Lung (tissue), 12 donors: ENCODE data around the gene BMPER. TPM values are rescaled to one million over a fixed set of nuclear protein-coding genes. Genes with fewer than 3 reads are reported as not detected.

Experiments used
- ATAC-seq: fragments of 200-7000 bp; cut with Tn5 transposase; one replicate; pipeline ENCODE4 v1.9.1; 2020; ENCODE audit warnings: moderate number of reproducible peaks; ENCODE audit not compliant: insufficient read depth, low FRiP score
- DNase-seq, 3 donors: peaks; one replicate each; pipeline ENCODE4 v3.0.0-alpha.2; 2013 to 2017
- H3K27ac ChIP-seq, 2 donors: one replicate each; pipeline ENCODE4 v1.5.1; 2013; ENCODE audit warnings: mild to moderate bottlenecking in 2 of 2, moderate library complexity in 2 of 2, control low read depth in 1 of 2, inconsistent platforms in 1 of 2, low read depth in 1 of 2, low read length in 1 of 2
- H3K27me3 ChIP-seq, 3 donors: one replicate each; pipeline ENCODE4 v1.5.1; 2013; ENCODE audit warnings: low read length in 2 of 3; ENCODE audit not compliant: control insufficient read depth in 3 of 3, insufficient read depth in 3 of 3
- H3K36me3 ChIP-seq, 4 donors: one replicate each; pipeline ENCODE4 v1.5.1; 2013; ENCODE audit warnings: low read length in 4 of 4, mild to moderate bottlenecking in 1 of 4, moderate library complexity in 1 of 4; ENCODE audit not compliant: control insufficient read depth in 4 of 4, insufficient read depth in 4 of 4
- H3K4me1 ChIP-seq, 5 donors: one replicate each; pipeline ENCODE4 v1.5.1; 2013; ENCODE audit warnings: low read length in 5 of 5, mild to moderate bottlenecking in 2 of 5, moderate library complexity in 1 of 5; ENCODE audit not compliant: control insufficient read depth in 5 of 5, insufficient read depth in 5 of 5
- H3K4me3 ChIP-seq: one replicate; pipeline ENCODE4 v1.5.1; 2013; ENCODE audit warnings: mild to moderate bottlenecking, control low read depth, moderate library complexity
- H3K9ac ChIP-seq, 2 donors: one replicate each; pipeline ENCODE4 v1.5.1; 2013; ENCODE audit warnings: low read length in 2 of 2, control low read depth in 1 of 2; ENCODE audit not compliant: insufficient read depth in 1 of 2
- H3K9me3 ChIP-seq, 4 donors: one replicate each; pipeline ENCODE4 v1.5.1; 2013; ENCODE audit warnings: low read length in 3 of 4, mild to moderate bottlenecking in 1 of 4, moderate library complexity in 1 of 4; ENCODE audit not compliant: control insufficient read depth in 4 of 4, insufficient read depth in 3 of 4
- WGBS, 2 donors: extraction: QIAGEN DNeasy Blood & Tissue Kit; methylation state at CpG; one replicate each; pipeline ENCODE4 v1.1.7; 2013; 5-methylcytosine and 5-hydroxymethylcytosine counted together
- polyA plus RNA-seq, 2 donors: library from polyadenylated mRNA; stranded (reverse); fragments of 200-250 nt; gene quantifications; one replicate each; pipeline ENCODE4 v1.2.1, GENCODE V29; 2013
- total RNA-seq, 2 donors: library from RNA; depleted of rRNA in 1 of 2; stranded (reverse); fragments of >200 nt in 1 of 2; gene quantifications; one replicate each; pipeline ENCODE4 v1.2.1, GENCODE V29; 2014 to 2021
- TF ChIP-seq, protein P1 (sequence below): IDR thresholded peaks from 2 replicates; pipeline ENCODE4 v1.5.1; 2012; ENCODE audit warnings: mild to moderate bottlenecking; ENCODE audit errors: control extremely low read depth, extremely low read depth
- donor health status: control.
- donor health status: control.
- donor health status: Bipolar disorder and iron deficiency.
- donor health status: healthy.
- donor health status: DM: yes; HTN: yes; CAD: no.

The BMPER gene
- total and polyA plus RNA-seq, 4 donors, result 3.7 to 51.0 (median 9.0) TPM

DNA sequence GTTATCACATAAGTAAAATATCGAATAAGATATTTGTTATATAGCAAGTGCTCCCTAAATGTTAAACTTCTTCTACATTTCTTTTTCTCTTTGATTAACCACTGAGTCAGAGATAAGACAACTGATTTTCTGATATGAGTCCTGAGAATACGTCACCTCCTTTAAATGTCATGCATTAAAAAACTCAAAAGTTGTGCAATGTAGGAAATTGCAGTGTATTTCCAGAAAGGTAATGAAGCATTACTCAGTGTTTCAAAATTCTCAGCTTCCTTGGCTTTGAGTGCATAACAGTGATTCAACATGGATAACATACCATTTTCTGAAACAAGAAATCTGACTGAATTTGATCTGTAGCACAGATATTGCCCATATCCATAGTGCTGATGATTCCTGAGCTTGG is 155.8 kb downstream of the BMPER start:
- Histone ChIP-seq H3K4me1 (peaks cover 0 to 41% (median 9%) of the 10 kb centered on the region in 5 donors), H3K27me3 (no peaks in the 10 kb centered on the region), H3K36me3 (peaks cover 0 to 28% (median 5%) of the 10 kb centered on the region in 4 donors), H3K27ac (no peak overlapping the region), H3K9ac (no peak overlapping the region), H3K4me3 (no peak overlapping the region), H3K9me3 (no peaks in the 10 kb centered on the region)
- WGBS, 2 donors, result 59 to 77% methylated on average over 2 of the region's 2 CpGs
- DNase-seq, result no peak
- TF ChIP-seq, protein P1, sequence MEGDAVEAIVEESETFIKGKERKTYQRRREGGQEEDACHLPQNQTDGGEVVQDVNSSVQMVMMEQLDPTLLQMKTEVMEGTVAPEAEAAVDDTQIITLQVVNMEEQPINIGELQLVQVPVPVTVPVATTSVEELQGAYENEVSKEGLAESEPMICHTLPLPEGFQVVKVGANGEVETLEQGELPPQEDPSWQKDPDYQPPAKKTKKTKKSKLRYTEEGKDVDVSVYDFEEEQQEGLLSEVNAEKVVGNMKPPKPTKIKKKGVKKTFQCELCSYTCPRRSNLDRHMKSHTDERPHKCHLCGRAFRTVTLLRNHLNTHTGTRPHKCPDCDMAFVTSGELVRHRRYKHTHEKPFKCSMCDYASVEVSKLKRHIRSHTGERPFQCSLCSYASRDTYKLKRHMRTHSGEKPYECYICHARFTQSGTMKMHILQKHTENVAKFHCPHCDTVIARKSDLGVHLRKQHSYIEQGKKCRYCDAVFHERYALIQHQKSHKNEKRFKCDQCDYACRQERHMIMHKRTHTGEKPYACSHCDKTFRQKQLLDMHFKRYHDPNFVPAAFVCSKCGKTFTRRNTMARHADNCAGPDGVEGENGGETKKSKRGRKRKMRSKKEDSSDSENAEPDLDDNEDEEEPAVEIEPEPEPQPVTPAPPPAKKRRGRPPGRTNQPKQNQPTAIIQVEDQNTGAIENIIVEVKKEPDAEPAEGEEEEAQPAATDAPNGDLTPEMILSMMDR, result no peak
- ATAC-seq, result peak; percentile 17

DNA sequence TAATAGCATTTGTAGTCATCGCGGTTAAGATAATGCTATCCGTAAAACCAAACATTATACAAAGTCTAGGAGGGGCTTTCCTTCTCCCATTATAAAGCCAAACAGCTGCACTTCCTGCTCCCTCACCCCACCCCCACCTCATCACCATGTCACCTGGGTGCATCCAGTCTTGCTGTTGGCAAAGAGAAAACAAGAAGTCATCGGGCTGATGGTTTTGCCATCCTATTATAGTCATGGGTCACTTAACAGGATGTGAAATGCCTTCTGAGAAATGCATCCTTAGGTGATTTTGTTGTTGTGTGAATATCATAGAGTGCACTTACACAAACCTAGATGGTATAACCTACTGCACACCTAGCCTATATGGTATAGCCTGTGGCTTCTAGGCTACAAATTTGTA is 157.0 kb downstream of the BMPER start:
- H3K27ac ChIP-seq, result no peak overlapping the region
- H3K36me3 ChIP-seq, result peaks cover 0 to 22% (median 5%) of the 10 kb centered on the region in 4 donors
- ATAC-seq (no peak), DNase-seq (no peak)
- H3K27me3 ChIP-seq, result no peaks in the 10 kb centered on the region
- H3K9ac ChIP-seq, result no peak overlapping the region
- TF ChIP-seq, protein P1, result no peak
- 81 to 88% methylated on average over 4 of the region's 4 CpGs for WGBS, 2 donors
- peaks cover 0 to 41% (median 11%) of the 10 kb centered on the region in 5 donors for H3K4me1 ChIP-seq
- H3K4me3 ChIP-seq, result no peak overlapping the region
- H3K9me3 ChIP-seq, result no peaks in the 10 kb centered on the region

DNA sequence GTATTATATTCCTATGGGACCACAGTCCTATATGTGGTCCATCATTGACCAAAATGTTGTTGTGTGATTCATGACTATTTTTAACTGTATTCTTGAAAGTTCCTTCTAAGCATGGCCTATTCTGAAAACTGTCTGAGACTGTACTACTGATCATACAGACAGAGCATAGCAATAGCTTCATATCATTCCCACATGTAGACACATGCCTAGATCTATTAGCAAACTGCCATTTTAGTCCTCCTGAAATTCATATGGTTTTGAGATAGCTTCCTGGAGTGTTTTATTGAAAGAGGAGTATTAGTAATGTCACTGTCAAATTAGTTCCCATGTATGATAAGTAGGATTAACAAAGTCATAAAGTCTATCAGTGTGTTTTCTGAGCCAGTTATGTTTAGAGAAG is 157.5 kb downstream of the BMPER start:
- ATAC-seq, result no peak
- peaks cover 0 to 37% (median 10%) of the 10 kb centered on the region in 5 donors for H3K4me1 ChIP-seq
- no peak overlapping the region for H3K9ac ChIP-seq
- H3K27ac ChIP-seq, result no peak overlapping the region
- peaks cover 0 to 18% (median 6%) of the 10 kb centered on the region in 4 donors for H3K36me3 ChIP-seq
- no peak for DNase-seq
- TF ChIP-seq, protein P1, result no peak
- H3K4me3 ChIP-seq, result no peak overlapping the region
- H3K9me3 ChIP-seq, result no peaks in the 10 kb centered on the region
- H3K27me3 ChIP-seq, result no peaks in the 10 kb centered on the region

DNA sequence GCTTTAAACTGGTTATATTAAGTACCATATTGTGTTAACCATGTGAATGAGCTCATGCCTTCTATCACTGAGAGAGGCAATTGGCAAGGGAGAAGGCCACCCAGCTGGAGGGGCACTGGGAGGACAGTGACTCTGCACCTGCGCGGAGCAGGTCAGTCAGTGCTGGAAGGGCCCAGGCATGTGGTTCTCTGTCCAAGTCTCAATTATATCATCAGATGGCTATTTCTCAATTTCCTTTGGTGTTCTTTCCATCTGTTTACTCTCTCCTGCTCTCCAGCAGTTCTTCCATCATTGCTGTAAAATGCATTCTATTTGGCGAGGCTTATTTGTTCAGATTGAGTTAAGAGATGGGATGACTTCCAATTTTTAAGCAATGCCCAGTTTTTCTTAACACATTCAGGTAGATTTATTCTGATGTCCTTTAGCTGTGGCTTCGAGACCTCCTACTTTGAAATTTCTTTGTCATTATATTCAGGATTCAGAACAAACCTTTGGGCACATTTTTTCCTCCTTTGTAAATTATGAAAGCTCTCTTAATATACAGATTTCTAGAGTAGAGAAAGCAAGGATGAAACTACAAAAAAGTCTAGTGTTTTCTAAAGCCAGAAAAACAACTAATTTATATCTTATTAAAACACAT is 159.3 kb downstream of the BMPER start:
- TF ChIP-seq, protein P1, result no peak
- Histone ChIP-seq H3K4me3 (no peak overlapping the region), H3K27me3 (no peaks in the 10 kb centered on the region), H3K9ac (no peak overlapping the region), H3K4me1 (peaks cover 0 to 25% (median 3%) of the 10 kb centered on the region in 5 donors), H3K9me3 (no peaks in the 10 kb centered on the region), H3K36me3 (peaks cover 0 to 20% (median 9%) of the 10 kb centered on the region in 4 donors), H3K27ac (no peak overlapping the region)
- DNase-seq, result no peak
- 74 to 78% methylated on average over 4 of the region's 4 CpGs for WGBS, 2 donors
- no peak for ATAC-seq
